Stimulated activated CD4-positive, alpha-beta T cell treated with anti-CD3 and anti-CD28 coated beads, Interleukin-4, amount 100 ng/mL, for 24 hours (primary cell): Measurements from ENCODE around the gene AGAP1.
A peak's percentile ranks its signal among the peaks of the same experiment; 100 is the strongest.

Experiments used
- DNase-seq: peaks from one replicate; pipeline ENCODE4 v3.0.0-alpha.2; 2020

AGAP1 gene

GRCh38 chr2:235641956-235642355 is 148.1 kb downstream of the AGAP1 start:
- no peak for DNase-seq

DNA sequence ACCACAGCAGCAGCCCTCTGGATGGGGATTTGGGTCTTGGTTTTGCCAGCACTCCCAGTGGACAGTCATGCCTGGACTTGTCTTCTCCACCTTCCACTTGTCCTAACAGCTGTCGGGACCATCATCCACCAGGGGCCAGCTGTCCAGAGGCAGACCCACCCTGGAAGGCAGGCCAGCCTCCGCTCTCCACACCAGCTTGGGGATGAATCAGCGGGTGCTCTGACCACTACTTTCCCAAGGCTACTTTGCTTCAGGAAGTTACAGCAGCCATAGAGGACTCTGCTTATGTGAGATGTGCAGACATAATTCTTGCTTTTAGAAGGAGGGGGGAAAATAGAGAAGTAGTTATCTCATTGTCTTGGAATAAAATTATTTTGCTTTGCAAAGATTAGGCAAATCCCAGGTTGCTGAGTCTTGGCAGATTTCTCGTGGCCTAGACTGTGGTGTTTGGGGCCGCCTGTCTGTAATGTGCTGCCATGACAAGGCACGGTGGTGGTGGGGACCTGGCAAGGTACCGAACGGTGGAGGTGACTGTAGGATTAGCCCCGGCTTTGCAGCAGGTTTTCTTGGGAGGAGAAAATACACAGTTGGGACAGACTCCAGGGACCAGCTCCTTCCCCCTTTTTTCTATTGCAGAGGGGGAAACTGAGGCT is 148.7 kb downstream of the AGAP1 start:
- no peak for DNase-seq

- DNase-seq = no peak
These were observed 150.1 kb downstream of the AGAP1 start for GRCh38 chr2:235643680-235644511.

- DNase-seq = no peak
These were observed 153.4 kb downstream of the AGAP1 start for GRCh38 chr2:235647264-235647663.

GRCh38 chr2:235647877-235648276 is 154.0 kb downstream of the AGAP1 start:
- no peak for DNase-seq

- DNase-seq = no peak
These were observed 155.6 kb downstream of the AGAP1 start for GRCh38 chr2:235649418-235649817.

DNA sequence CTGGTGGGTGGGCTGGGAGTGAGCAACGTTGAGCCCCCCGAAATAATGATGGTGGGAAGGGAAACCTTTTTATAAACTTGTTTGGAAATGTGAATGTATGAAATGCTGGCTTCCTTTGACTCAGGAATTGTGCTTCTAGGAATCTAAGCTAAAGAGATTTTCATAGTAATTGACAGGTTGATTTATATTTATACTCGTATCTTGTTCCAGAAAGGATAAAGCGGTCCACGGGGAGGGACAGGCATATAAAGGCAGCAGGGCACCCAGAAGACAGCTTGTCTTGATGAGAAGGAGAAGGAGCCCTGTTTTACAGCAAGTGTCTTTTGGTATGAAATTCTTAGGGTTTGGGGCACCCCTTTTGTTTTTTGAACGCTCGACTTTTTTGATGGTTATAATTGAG is 157.8 kb downstream of the AGAP1 start:
- DNase-seq = no peak

DNA sequence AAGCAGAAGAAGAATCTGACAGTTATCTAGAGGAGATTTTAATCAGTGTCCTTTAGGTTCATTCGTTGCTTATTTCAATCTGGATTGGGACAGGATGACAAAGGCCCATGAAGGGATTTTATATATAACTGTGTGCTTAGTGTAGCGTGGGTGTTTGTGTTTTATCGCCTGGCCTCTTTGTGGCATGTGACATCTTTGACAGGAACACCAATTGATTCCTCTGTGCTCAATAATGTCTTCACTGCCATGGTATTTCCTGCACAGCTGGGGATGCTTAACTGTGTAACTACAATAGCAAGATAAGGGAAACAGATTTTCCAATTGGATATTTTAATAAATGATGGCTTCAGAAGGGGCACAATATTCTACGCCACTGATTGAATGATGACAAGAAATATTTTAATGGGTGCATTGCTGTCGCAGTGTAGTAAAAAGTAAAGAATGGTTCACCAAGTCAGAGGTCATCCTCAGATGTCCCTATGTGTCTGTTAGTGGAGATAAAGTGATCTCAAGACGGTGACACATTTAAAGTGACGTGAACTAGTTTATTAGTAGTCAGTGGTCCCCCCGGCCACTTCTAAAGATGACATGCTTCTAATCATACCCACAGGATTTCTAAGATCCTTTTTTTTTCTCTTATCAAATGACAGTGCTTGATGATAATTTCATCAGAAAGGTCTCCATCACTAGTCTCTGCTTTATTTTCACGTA is 160.4 kb downstream of the AGAP1 start:
- no peak for DNase-seq

DNA sequence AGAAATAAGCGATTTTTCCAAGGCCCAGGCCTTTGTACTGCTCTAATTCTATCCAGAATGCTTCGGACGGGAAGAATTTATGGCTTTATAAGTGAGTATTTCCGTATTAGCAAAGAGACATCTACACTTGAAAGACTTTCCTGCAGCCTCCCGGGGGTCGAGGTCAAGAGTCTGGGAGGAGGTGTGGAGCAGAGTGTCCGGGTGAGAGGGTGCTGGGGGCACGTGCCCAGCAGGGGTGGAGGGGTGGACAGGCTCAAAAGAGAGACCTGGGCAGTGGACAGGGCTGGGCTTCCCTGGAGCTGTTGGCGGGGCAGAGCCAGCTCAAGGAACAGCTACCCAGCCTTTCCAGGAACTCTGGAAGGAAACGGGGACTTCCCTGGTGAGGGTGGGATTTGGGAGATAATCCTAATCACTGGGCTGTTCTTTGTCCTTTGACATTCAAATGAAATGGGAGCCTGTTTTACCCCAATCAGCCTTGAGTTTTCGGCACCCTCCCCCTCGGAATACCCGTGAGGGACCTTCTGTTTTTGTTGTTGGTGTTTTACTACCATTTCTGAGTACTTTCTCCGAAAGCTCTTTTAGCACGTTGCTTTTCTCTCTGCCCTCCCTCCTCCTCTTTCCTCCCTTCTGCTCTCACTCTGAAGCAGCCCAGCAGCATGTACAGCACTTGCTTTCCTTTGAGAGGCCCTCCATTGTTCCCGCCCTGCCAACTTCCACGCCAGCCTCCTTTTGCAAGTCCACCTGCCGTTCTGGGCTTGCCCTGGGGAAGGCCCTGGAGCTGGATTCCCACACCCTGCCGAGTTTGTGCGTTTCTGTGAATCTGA is 164.7 kb downstream of the AGAP1 start:
- no peak for DNase-seq

GRCh38 chr2:235659767-235660322 is 166.0 kb downstream of the AGAP1 start:
- no peak for DNase-seq

GRCh38 chr2:235660484-235661082 is 166.7 kb downstream of the AGAP1 start:
- no peak for DNase-seq

DNA sequence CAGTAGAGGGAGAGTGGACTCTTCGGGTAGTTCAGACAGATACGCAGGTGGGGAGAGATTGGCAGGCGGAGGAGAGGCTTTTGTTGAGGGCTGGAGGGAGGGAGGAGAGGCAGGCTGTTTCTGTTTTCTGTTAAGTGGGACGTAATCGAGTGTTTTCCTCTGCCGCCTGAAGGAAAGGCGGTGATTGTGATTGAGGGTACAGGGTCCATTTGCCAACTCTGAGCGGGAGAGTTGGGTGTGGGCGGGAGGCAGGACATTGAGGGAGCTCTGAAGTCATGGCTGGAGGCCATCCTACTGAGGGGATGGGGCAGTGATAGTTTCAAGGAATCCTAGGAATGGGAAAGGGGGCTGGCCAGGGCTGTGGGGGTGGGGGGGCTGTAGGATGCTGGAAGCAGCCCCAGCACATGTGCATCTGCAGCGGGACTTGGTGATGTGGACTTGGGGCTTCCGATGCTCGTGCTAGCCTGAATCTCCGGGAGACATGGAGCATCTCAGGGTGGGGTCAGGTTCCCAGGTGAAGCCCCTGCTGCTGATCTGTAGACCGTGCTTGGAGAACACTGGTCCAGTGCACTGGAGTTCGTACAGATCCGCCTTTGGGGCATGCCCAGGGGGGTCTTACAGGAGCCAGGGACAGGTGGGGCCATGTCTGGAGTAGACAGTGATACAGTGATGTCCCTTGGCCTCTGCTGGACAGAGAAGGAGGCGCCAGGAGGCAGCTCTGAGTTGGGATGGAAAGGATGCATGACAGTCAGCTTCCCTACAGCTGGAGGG is 167.5 kb downstream of the AGAP1 start:
- no peak for DNase-seq

DNA sequence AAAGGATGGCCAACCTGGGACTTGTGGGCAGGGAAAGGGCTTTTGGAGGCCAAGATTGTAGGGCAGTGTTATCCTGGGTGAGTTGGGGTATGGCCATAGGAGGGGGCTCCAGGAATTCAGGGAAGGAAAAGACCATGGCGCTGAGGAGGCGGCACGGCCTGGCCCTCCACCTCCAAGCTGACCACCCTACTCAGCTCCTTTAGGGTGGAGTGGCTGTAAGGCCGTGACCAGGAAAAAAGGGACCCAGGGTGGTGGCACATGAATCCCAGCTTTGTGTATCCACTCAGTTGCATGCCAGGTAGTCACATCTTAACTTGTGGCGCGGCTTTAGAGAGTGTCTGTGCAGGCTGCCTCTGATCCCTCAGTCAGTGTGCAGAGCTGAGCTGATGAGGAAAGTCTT is 168.1 kb downstream of the AGAP1 start:
- no peak for DNase-seq

GRCh38 chr2:235663875-235664274 is 170.0 kb downstream of the AGAP1 start:
- DNase-seq = no peak

- no peak for DNase-seq
These were observed 171.9 kb downstream of the AGAP1 start for GRCh38 chr2:235665661-235666212.

GRCh38 chr2:235666213-235666781 is 172.5 kb downstream of the AGAP1 start:
- DNase-seq = no peak

DNA sequence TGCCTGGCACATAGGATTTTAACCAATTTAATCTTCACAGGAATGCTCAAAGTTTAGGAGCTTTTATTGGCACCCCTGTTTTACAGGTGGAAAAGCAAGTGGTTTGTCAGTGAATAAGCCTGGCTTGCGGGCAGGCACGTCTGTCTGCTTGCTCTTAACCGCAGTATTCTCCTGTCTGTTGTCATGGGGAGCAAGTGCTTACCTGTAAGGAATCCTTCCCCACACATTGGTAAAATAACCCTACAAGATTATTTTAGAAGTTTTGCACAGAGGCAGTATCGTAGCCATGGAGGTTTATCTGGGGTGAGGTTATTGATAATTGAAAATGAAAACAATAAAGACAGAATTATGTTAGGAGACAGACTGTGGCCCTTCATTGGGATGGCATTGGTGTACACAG is 174.9 kb downstream of the AGAP1 start:
- DNase-seq = no peak

DNA sequence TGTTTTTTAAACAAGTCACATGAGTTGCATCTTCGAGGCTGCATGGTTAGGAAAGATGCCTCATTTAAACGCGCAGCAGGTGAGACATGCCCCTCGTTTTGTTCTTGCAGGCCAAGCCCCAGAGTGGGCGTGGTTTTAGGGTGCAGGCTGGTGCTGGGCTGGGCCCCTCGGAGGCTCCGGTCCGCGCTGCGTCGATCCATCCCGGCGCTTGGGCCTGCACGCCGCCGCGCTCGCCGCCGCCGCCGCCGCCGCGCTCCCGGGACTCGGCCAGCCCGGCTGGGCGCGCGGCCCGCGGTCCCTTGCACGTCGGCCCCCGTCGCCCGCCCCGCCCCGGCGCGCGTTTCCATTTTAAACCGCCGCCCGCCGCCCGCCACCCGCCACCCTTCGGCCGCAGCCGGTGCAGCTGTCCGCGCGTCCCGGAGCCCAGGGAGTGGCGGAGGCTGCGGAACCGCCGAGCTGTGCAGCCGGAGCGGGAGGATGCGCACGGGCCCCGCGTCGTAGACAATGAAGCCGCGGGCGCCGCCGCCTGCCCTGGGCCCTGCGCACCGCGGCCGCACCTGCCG is 175.5 kb downstream of the AGAP1 start:
- DNase-seq = peak; percentile 6

DNA sequence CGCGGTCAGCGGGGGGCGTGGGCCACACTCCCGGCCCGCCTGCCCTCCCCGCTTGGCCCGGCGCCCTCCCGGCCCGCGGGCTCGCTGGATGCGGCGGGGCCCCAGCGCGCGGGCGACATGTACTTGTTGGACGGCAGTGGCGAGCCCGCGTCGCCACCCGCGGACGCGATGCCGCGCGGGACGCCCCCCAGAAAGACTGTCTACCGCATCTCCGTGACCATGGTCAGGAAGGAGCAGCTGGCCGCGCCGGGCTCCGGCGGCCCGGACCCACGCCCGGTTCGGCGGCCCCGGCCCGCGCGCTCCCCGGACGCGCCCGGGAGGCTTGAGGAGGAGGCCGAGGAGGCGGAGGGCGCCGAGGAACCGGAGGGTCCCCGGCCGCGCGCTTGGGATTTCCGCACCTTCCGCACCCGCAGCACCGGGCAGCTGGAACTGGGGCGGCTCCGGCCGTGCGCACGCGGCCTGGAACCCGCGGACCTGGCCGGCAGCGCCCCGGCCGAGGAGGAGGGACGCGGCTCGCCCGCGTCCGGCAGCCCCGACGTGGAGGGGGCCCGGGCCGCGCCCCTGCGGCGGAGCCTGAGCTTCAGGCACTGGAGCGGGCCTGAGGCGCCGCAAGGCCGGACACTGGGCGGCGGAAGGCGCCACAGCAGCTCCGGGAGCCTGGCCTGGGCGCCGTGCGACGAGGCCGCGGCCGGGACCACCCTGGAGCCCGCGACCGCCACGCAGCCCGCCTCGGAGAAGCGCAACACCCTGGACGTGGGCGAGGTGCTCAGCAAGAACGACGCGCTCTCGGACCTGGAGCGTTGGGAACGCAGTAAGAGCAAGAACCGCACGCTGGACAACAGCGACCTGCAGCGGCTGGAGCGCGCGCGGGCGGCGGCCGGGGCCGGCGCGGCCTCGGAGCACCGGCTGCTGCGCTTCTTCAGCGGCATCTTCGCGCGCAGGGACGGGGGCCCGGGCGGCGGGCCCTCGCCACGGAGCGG is 176.4 kb downstream of the AGAP1 start:
- DNase-seq = no peak
